A673 (cell line): ENCODE results near the gene HOXC12. TPM values are rescaled to one million over a fixed set of nuclear protein-coding genes. Genes with fewer than 3 reads are reported as not detected.

ENCODE experiments used
- BruUV-seq: library from RNA; stranded (reverse); fragments of 400-500 nt; replicated peaks from 2 replicates; lab custom pipeline; 2021; lab: Mats Ljungman, UMichigan
- CTCF ChIA-PET: fragments of 300-600 bp; sonication (Branson Sonifier 250); formaldehyde crosslinking; loops from one replicate; lab custom pipeline; 2022; ENCODE audit warnings: antibody characterized with exemption; lab: Charles Lee
- POLR2A ChIA-PET: fragments of 300-600 bp; sonication (Branson Sonifier 250); formaldehyde crosslinking; loops from one replicate; lab custom pipeline; 2022; ENCODE audit warnings: antibody characterized with exemption; ENCODE audit not compliant: low non-redundant PET; lab: Charles Lee
- DNase-seq: peaks from one replicate; pipeline ENCODE4 v3.0.0-alpha.2; 2015; ENCODE audit warnings: low spot score
- H3K27ac ChIP-seq: fragments of 200-600 bp; sonication (generic); 2 replicates; pipeline ENCODE4 v1.5.1; 2016; ENCODE audit warnings: mixed run types, low read depth, mild to moderate bottlenecking, mixed read lengths, antibody characterized with exemption, low read length; ENCODE audit not compliant: poor library complexity, severe bottlenecking
- H3K27me3 ChIP-seq: fragments of 200-600 bp; sonication (generic); replicated peaks from 2 replicates; pipeline ENCODE4 v1.6.1; 2017; ENCODE audit warnings: mixed run types, low read depth, mild to moderate bottlenecking, mixed read lengths, antibody characterized with exemption, low read length; ENCODE audit not compliant: insufficient read depth, poor library complexity
- H3K36me3 ChIP-seq: fragments of 200-600 bp; sonication (generic); 2 replicates; pipeline ENCODE4 v1.6.1; 2016; ENCODE audit warnings: mixed run types, mild to moderate bottlenecking, mixed read lengths, antibody characterized with exemption, low read length; ENCODE audit not compliant: insufficient read depth, poor library complexity, severe bottlenecking
- H3K4me1 ChIP-seq: fragments of 200-600 bp; sonication (generic); 2 replicates; pipeline ENCODE4 v1.6.1; 2017; ENCODE audit warnings: mixed run types, mild to moderate bottlenecking, mixed read lengths, antibody characterized with exemption, low read length; ENCODE audit not compliant: insufficient read depth, poor library complexity, severe bottlenecking
- H3K4me3 ChIP-seq: fragments of 200-600 bp; sonication (generic); 2 replicates; pipeline ENCODE4 v1.5.1; 2016; ENCODE audit warnings: low read depth, mixed run types, mild to moderate bottlenecking, mixed read lengths, low read length; ENCODE audit not compliant: poor library complexity, severe bottlenecking
- H3K9me3 ChIP-seq: fragments of 200-600 bp; sonication (generic); 2 replicates; pipeline ENCODE4 v1.6.1; 2016; ENCODE audit warnings: mixed run types, low read depth, mild to moderate bottlenecking, mixed read lengths, antibody characterized with exemption, low read length; ENCODE audit not compliant: poor library complexity, severe bottlenecking
- CTCF ChIP-seq: fragments of 300-800, 200-600 bp; sonication (generic); conservative IDR thresholded peaks from 2 replicates; pipeline ENCODE4 v1.5.1; 2017; ENCODE audit warnings: low read depth, mild to moderate bottlenecking, antibody characterized with exemption, low read length, moderate library complexity, mixed read lengths
- EZH2 ChIP-seq: fragments of 200-600 bp; sonication (generic); IDR thresholded peaks from 2 replicates; pipeline ENCODE4 v1.6.1; 2017; ENCODE audit warnings: borderline replicate concordance, low read depth, mild to moderate bottlenecking, mixed read lengths, antibody characterized with exemption, low read length; ENCODE audit not compliant: poor library complexity, severe bottlenecking
- intact Hi-C: fragments of 100-400 bp; cut with micrococcal nuclease; formaldehyde crosslinking; loops from one replicate; pipeline ENCODE4 v1.10.0; 2022; ENCODE audit not compliant: unreplicated experiment
- total RNA-seq: library from RNA; stranded (reverse); gene quantifications from 2 replicates; pipeline ENCODE4 v1.2.3, GENCODE V29; 2021

Gene HOXC12
- total RNA-seq, 1 experiment from 2014 or later: 4.6 TPM

- Histone ChIP-seq H3K4me3 (no peak overlapping the region), H3K27ac (peak overlapping the region; percentile 19), H3K36me3 (no peaks in the 10 kb centered on the region), H3K4me1 (peaks cover 82% of the 10 kb centered on the region), H3K27me3 (no peaks in the 10 kb centered on the region), H3K9me3 (no peaks in the 10 kb centered on the region)
- intact Hi-C loops: no loop called here
- no peak for DNase-seq
- no TSS peak for BruUV-seq
- CTCF ChIA-PET: no interaction called here
- POLR2A ChIA-PET: interaction anchor here (0.6 kb wide), 1 partner anchor 26 kb away, joined by 5 read pairs; no protein-coding TSS in a partner anchor
- TF ChIP-seq CTCF (no peak), EZH2 (no peak)
Measured at GRCh38 chr12:53990311-53991076, 35.8 kb downstream of the HOXC12 start.

- Histone ChIP-seq H3K4me1 (peaks cover 82% of the 10 kb centered on the region), H3K4me3 (no peak overlapping the region), H3K27me3 (no peaks in the 10 kb centered on the region), H3K27ac (peak overlapping the region; percentile 19), H3K9me3 (no peaks in the 10 kb centered on the region), H3K36me3 (no peaks in the 10 kb centered on the region)
- ChIA-PET POLR2A (no interaction called here), CTCF (no interaction called here)
- no peak for DNase-seq
- no TSS peak for BruUV-seq
- TF ChIP-seq CTCF (no peak), EZH2 (no peak)
- intact Hi-C loops: no loop called here
Measured at GRCh38 chr12:53991077-53991460, 36.4 kb downstream of the HOXC12 start.

- intact Hi-C loops: no loop called here
- CTCF ChIA-PET: interaction anchor here (0.5 kb wide), 1 partner anchor 89 kb away, joined by 4 read pairs; no protein-coding TSS in a partner anchor
- TF ChIP-seq EZH2 (no peak), CTCF (no peak)
- no peaks in the 10 kb centered on the region for H3K36me3 ChIP-seq
- H3K27ac ChIP-seq: no peak overlapping the region
- no peaks in the 10 kb centered on the region for H3K27me3 ChIP-seq
- no TSS peak for BruUV-seq
- peaks cover 85% of the 10 kb centered on the region for H3K4me1 ChIP-seq
- H3K4me3 ChIP-seq: no peak overlapping the region
- DNase-seq: no peak
- no peaks in the 10 kb centered on the region for H3K9me3 ChIP-seq
- POLR2A ChIA-PET: no interaction called here
Measured at GRCh38 chr12:53992377-53992889, 37.7 kb downstream of the HOXC12 start.
